ENCODE measurements around the gene LTBR.
"Not testable (repeated sequence)": the region's sequence is repeated elsewhere in the genome, so short reads cannot be mapped to it uniquely, and the experiment has no call there.

Gene LTBR

DNA sequence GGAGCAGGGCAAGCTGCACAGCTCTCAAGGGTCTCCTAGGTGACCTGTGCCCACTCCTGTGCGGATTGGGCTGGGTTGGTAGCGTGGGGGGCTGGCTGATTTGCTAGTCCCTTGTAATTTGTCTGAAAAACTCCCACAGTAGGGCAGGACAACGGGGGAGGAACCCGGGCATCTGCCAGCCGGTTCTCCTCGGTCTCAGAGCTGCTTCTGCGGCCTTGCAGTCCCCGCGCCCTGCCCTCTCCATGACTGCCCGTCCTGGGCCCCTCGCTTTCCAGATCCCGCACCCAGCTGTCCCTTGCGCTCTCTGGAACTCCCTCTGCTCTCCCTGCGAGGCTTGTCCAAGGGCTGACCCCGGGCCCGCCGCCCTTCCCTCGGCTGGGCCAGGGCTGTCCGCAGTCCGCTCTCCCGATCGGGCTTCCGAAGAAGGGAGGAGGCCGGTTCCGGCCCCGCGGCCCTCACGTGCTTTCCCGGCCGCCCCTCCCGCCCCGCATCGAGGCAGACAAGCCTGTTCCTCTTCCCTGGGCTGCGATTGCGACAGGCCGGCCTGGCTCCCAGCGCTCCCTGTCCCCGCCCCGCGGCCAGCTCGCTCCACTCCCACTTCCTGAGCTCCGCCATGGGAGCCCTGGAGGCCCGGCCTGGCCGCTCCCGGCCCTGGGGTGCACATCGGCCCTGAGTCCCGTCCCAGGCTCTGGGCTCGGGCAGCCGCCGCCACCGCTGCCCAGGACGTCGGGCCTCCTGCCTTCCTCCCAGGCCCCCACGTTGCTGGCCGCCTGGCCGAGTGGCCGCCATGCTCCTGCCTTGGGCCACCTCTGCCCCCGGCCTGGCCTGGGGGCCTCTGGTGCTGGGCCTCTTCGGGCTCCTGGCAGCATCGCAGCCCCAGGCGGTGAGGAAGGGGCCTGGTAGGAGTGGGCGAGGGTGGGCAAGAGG lies at the start of gene LTBR:
LTBR (plus strand) TSS at position 591 of the 927 bp plus-strand sequence; CDS start at position 788, 197 bp downstream.
- peak; percentile 95 for DNase-seq (ENCODE audit: low spot score)

DNA sequence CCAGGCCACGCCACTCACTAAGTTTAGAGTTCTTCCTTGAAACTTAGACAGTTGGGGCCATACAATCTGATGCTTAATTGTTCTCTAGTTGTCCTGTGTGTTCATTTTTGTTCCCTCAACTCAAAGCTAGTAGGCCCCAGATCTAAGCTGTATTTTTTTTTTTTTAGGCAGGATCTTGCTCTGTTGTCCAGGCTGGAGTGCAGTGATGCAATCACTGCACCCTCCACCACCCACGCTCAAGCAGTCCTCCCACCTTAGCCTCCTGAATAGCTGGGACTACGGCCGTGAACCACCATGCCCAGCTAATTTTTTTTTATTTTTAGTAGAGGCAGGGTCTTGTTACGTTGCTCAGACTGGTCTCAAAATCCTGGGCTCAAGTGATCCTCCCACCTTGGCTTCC lies 49.6 kb upstream of the LTBR start:
- DNase-seq (ENCODE audit: low spot score) = no peak

DNA sequence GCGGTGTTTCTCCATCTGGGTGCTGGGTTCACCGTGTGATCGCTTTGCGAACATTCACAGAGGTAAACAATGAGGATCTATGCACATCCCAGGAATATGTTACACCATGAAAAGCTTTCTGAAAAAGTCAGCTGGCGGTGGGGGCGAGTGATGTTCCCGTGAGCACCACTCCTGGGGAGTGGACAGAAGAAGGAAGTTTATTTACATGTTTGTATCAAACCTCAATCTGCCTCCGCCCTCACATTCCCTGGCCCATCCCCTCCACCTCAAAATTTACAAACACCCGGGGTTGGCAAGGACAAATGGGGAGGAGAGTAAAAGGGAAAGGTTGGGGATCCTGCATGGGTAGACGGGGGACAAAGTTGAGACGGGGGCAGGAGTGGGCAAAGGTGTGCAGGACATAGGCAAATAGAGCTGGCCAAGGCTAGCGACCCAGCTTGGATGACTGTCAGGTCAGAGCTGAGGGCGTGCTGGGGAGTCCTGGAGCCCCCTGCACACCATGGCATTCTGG lies 49.0 kb upstream of the LTBR start:
- no peak for DNase-seq (ENCODE audit: low spot score)

DNA sequence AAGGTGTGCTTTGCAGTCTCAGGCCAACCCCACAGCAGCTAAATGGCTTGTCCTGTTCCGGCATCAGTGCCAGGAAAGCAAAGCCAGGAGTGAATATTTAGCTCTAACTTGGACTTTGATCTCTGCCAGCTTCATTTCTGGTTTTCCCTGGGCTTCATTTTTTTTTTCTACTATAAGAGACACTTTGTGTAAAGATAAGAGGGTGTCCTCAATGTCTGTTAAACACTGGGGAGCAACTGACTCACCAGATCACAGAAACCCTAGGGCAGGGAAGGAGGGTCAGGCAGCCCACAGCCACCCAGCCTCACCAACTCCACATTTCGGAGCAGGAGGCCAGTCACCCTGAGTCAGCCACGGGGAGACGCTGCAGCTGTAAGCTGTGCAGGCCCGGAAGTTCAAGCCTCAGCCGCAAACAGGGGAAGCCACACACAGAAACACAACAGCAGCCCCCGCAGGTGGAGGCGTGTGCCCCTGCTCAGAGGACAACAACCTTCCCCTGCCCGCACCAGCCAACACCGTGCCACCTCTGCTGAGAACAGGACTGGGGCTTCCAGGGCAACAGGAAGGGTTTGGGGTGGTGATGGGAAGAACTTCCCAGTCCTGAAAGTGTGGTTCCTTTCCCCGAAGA lies 48.4 kb upstream of the LTBR start:
- DNase-seq (ENCODE audit: low spot score) = peak; percentile 84

DNA sequence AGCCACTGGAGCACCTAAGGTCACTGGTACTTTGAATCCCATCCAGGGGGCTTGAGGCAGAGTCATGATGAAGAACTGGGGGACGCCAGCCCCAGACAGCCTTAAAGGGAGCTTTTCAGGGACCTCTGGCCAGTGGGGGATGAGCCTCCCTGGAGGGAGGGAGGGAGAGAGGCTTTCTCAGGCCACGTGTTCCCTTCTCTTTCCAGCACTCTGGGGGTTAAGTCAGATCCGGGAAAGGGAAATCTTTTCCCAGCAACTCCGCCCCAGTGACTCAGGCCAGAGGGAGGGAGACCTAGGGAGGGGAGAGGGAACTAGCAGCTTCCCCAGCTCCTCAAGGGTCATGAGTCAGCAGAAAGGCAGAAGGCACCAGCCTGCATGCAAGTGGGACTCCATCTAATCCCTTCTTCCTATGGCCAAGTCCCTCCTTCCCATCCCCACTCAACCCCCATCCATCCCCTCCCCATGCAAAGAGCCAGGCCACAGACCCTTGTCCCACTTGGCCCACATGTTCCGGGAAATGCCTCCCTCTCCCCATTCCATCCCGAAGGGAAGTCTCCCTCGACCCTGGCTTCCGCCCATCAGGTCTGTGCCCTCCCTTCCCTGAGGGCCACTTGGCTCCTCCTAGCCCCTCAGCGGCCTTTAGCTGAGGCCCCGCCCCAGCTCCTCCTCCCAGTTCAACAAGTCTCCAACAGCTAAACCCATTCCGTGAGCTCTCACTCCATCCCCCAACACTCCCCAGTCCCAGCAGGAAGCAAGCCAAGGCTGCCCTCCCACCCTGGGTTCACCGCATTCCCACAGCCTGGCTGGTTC lies 47.7 kb upstream of the LTBR start:
- peak; percentile 96 for DNase-seq (ENCODE audit: low spot score)

DNA sequence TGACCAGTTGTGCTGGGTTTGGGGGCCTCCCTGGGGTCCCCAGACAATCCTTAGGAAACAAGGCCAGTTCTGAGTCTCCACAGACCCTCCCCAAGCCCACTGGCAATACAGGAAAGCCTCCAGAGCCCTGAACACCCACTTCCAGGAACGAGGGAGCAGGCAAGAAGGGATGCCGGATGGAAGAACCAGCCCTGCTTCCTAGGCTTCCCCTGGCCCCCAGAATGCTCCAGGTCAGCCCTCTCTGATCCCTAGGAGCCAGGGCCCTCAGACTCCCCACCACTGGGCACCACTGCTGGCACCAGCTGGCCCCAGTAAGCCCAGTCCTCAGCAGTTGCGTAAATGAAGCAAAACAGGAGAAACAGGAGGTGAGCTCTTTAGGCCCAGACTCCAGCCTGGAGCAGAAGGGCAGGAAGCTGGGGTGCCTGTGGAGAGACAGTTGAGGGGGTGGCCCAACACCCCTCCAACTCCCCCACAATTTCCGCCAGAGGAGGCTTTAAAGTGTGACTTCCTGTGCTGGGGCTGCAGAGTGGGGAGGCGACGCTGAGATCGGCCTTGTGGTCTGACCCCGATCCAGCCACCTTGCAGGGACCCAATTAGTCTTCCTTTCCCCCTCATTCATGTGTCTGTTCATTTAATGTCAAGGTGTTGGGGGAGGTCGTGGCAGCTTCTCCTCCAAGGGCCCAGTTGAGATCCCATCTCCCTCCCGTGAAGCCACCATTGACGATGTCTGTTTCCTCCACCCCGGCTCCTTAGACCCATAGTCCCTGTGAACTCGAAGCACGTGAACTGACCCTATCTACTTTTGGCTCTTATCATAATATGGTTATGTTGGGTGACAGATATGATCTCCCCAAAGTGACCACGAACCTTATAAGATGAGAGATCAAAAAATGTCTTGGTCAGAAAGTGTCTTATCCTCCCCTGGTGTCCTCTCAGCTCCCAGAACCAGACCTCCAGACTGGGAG lies 46.8 kb upstream of the LTBR start:
- no peak for DNase-seq (ENCODE audit: low spot score)

DNA sequence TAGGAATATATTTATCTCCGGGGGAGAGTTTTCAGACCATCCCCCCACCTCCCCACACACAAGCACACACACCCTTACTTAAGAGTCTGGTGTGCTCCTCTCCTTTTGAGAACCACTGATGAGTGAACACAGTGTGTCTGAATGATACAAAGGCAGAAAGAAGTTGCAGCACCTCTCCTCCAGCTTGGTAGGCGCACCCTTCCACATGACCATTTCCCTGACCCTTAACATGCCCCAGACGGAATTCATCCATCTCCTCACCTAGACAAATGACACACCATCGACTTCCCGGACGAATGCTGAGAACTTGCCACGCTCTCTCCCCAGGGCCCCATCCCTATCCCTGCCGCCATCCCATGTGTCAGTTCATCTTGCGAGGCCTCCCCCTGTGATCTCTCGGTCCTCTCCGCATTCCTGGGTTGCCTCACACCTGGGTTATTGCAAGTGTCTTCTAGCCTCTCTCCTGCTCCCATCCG lies 46.0 kb upstream of the LTBR start:
- peak; percentile 23 for DNase-seq (ENCODE audit: low spot score)

DNA sequence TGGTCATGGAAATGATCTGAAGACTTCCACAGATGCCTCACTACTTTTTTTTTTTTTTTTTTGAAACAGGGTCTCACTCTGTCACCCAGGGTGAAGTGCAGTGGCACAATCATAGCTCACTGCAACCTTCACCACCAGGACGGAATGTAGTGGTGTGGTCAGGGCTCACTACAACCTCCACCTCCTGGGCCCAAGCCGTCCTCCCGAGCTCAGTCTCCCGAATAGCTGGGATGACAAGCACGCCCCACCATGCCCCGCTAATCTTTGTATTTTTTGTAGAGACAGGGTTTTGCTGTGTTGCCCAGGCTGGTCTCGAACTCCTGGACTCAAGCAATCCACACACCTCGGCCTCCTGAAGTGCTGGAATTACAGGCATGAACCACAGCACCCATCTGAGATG lies 45.4 kb upstream of the LTBR start:
- DNase-seq (ENCODE audit: low spot score) = not testable (repeated sequence)

DNA sequence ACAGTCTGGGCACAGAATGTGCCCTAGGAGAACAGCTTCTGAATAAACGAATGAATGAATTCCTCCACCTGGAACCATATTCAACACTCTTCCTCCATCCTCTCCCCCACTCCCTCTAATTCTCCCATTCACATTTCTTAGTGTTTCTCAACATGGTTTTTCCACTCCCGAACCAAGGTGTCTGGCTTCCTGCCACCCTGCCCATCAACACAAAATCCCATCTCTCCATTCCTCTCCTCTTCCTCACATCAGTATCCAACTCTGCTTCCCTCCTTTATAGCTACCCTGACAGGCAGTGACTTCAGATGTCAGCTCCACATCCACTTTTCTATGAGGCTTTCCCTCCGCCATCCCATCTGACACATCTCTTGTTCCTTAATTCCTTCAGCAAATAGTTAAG lies 45.0 kb upstream of the LTBR start:
- no peak for DNase-seq (ENCODE audit: low spot score)

DNA sequence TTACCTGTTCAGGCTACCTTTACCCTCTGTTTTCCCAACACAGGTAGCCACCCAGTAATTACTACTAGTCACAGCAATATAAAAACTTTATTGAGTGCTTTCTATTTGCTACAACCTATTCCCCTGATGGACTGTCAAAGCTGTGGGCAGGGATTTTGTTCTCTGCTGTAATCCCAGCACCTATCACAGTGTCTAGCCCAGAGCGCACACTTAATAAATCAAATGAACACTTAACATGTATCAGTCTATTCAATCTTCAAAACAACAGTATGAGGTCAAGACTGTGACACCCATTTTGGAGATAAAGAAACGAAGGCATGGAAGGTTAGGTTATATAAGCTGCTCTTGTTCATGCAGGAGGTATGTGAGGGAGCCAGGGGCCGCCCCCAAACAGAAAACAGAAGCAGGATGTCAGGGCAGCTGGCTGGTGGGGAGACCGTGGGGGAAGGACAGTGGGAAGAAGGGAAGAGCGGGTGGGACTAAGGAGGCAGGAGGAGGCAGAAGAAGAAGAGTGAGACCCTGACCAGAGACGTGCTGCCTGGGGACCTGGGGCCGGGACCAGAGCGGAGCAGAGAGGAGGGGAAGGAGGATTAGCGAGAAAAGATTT lies 43.8 kb upstream of the LTBR start:
- peak; percentile 51 for DNase-seq (ENCODE audit: low spot score)

DNA sequence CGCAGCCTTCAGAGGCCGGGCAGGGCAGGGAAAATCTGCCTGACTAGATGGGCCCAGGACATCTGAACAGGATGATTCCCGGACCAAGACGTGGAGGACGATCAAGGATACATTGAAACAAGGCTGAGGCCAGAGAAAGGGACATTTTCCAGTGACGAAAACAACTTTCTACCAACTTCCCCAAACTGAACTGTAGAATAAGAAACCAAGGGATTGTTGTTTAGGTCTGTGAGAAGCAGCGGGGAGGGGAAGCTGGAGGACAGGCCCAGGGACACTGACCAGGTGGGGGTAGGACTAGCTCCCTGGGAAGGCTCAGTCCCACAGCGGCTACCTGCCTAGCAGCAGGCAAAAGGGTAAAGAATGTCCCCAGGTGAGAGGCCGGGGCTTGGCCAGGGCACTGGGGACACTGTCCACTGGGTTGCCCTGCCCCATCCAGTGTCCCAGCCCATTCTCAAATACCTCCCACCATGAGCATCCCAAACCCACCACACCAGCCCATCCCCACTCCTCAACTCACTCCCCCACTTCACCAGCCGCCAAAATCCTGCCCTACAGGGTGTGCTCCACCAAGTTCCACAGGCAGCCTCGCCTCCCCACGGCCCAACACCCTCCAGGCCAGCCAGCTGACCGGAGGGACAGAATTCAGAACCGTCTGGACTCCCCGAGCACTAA lies 43.1 kb upstream of the LTBR start:
- no peak for DNase-seq (ENCODE audit: low spot score)

DNA sequence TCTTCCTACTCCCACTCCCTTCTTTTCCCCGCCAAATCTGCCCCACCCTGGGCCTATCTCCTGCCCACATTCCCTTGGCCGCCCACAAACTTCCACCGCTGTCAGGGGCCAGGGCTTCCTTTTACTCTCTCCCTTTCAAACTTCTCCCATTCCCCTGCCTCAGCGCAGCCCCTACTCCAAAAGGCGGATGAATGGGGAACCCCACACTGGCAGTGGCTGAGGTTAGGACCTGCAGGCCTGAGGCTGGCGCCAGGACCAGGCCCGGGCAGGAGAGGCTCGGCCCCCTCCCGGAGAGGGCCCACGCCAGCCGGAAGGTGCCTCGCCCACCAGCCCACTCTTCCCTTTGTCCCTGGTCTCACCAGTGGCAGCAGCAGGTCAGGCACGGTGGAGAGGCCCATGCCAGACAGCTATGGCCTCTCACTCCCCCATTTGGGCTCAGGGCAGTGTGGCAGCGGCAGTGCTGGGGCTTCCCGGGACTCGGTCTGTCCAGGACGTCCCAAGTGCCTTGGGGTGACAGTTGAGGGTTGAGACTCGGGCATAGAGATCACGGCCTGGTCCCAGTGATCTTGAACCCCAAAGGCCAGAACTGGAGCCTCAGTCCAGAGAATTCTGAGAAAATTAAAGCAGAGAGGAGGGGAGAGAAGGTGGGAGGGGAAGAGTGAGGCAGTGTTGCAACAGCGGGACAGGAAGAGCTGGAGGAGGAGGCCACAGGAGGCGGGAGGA lies 42.4 kb upstream of the LTBR start, which contains the start of gene TNFRSF1A:
TNFRSF1A (minus strand) TSS at position 660 of the 723 bp plus-strand sequence; CDS start at position 398, 262 bp downstream.
- DNase-seq (ENCODE audit: low spot score) = peak; percentile 82

DNA sequence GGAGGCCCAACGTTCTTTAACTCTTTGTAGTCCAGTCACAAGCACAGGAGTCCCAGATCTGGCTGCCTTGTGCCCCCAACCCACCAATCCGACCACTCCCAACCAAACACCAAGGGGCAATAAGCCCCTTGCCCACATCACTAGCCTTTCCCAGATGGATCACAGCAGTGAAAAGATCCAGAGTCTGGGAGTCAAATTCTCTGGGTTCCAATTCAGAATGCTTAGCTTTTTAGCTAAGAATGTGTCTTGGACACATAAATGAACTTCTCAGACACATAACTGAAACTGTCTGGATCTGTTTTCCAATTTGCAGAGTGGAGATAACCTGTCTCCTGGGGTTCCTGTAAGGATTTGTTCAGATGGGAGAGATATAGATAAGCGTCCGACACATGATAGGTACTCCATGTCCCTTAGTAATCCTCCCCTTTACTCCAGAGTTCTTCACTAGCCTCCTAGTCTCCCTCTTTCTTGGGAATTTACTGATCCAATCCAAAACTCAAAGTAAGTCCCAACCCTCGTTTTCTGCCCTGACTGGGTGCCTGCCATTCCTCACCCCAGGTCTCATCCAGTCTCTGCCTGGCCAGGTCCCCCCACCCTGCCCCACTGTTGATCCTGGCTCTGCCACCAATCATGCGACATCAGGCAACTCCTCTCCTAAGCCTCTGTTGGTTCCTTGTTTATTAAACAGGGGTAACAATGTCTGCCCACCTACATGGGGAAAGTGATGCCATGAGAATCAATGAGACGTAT lies 41.6 kb upstream of the LTBR start:
- DNase-seq (ENCODE audit: low spot score) = no peak

DNA sequence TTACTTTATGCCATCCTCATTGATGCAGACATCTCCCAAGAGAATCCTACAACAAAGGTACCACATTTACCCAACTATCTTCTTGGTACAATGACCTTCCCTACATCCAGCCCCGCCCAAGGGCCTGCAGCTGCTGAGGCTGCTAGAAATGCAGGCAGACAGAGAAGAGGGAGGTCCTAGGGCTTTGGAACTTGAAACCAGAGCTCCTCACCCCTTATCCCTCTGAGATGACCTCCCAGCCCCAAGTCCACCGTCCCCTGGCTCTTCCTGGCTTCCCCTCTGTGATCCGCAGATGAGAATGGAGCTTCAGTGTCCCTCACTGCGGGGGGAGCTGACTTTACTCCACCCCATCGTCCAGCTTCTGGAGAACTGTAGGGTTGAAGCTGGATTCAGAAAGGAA lies 40.4 kb upstream of the LTBR start:
- DNase-seq (ENCODE audit: low spot score) = no peak

DNA sequence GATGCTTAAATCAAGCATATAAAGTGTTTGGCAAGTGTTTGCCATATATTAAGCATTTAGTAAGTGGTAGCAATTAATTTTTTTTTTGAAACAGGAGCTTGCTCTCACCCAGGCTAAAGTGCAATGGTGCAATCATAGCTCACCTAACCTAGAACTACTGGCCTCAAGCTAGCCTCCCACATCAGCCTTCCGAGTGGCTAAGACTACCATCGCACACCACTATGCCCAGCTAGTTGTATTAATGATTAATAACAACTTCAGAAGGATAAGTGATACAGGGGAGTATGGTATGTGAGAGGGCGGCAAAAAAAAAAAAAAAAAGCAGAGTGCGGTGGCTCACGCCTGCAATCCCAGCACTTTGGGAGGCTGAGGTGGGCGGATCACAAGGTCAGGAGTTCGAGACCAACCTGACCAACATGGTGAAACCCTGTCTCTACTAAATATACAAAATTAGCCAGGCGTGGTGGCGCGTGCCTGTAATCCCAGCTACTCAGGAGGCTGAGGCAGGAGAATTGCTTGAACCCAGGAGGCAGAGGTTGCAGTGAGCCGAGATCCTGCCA lies 39.8 kb upstream of the LTBR start:
- DNase-seq (ENCODE audit: low spot score) = not testable (repeated sequence)

DNA sequence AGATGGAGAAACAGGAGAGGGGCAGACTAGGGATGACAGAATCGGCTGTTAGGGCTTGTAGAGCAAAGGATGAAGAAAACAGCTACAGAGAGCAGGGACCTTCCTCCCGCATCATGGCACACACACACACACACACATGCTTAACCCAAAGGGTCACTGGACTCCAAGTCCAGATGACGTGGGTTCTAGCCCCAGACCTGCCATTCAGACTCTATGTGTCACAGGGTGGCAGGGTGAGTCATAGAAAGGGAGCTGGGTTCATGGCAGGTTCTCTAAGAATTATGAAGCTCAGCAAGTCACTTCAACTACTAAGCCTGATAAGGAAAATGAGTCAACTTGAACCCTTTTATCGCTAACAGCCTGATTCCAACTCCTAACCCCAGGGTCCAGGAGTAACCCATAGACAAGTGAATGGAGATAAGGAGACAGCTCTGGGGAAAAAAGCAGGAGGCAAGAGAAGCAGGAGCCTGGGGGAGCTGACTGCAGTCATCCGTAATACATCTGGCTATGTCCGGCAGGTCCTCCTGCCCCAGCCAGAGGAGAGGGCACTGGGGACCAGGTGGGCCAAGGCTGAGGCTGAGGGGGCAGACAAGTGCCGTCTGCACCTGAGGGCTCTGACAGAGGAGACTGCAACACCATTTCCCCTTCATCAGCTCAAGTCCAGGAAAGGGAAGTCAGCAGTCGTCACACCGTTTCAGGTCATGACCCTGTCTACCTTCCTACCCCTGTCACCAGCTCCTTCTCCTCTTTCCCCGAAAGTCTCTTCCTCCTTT lies 38.5 kb upstream of the LTBR start:
- DNase-seq (ENCODE audit: low spot score) = peak; percentile 82

DNA sequence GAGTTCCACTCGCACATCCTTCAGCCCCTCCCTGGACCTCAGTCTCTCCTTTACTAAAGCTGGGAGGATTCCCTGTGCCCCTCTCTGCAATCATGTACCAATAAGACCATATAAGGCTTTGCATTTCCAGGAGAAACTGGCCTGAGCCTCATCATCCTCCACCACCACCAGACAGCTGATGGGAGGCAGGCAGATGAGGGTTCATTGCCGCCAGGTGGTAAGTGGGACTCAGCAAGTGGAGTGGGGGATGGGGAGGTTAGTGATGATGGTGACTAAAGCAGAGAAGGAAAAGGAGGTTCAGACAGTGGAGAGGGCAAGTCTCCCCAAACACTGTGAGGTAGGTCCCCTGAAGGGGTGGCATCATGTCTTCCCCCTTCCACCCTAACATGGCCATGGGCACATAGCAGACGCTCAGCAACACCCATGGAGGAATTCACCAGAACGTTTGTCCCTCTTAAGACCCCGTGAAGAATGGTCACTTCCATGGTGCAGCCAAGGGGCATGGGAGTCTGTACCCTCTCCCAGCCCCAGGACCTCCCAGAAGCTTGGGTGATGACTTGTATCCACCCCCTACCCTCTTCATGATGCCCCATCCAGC lies 37.6 kb upstream of the LTBR start:
- no peak for DNase-seq (ENCODE audit: low spot score)
